Duodenal mucosa (tissue), 2 donors: ENCODE results near the gene KCNQ5.

Experiments
- H3K27ac ChIP-seq: one replicate; pipeline ENCODE4 v1.7.0; 2013; ENCODE audit warnings: low read depth, low read length
- H3K27me3 ChIP-seq, 2 donors: one replicate each; pipeline ENCODE4 v1.7.0; 2013; ENCODE audit warnings: low read length in 2 of 2, control low read depth in 1 of 2; ENCODE audit not compliant: insufficient read depth in 2 of 2, control insufficient read depth in 1 of 2
- H3K36me3 ChIP-seq, 2 donors: one replicate each; pipeline ENCODE4 v1.7.0; 2013; ENCODE audit warnings: low read length in 2 of 2, control low read depth in 1 of 2; ENCODE audit not compliant: insufficient read depth in 2 of 2, control insufficient read depth in 1 of 2
- H3K4me1 ChIP-seq, 2 donors: one replicate each; pipeline ENCODE4 v1.7.0; 2013; ENCODE audit warnings: low read length in 2 of 2, control low read depth in 1 of 2; ENCODE audit not compliant: insufficient read depth in 2 of 2, control insufficient read depth in 1 of 2
- H3K4me3 ChIP-seq, 2 donors: one replicate each; pipeline ENCODE4 v1.7.0; 2013; ENCODE audit warnings: low read length in 2 of 2, low read depth in 1 of 2
- H3K9ac ChIP-seq, 2 donors: one replicate each; pipeline ENCODE4 v1.7.0; 2013; ENCODE audit warnings: low read length in 2 of 2, low read depth in 1 of 2
- H3K9me3 ChIP-seq, 2 donors: one replicate each; pipeline ENCODE4 v1.7.0; 2013; ENCODE audit warnings: low read length in 2 of 2, control low read depth in 1 of 2; ENCODE audit not compliant: control insufficient read depth in 1 of 2

KCNQ5 gene

DNA sequence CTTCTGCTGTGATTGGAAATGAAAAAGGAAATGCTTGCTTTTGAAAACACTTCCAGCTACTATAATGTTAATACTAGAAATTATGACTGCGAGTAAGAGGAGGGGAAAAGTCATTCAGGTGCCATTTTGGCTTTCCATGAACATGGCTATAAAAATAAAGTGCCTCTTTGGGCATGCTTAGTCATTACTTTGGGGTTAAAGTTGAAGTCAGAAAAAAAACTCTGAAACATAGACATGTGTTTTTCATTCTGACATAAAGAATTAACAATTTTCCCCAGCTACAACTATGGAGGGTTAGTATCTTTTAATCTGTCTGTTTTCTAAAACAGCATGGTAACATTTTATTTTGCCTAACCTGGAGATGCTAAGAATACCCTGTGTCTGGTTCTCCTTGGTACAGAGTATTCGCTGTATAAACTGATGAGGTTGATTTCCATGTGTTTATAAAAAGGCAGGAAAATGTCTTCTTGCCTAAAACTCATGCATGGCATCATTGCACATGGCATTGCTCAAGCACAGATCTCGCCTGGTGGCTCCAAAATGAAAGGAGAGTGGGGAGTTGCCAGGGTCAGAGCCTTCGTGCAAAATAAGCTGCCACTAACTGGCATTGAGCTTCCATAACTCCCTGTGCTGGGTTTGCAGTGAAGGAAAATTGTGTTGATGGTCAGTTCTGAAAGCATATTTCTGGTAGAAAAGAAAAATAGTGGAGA, 188.9 kb downstream of the KCNQ5 start:
- Histone ChIP-seq H3K4me1 (no peaks in the 10 kb centered on the region), H3K4me3 (no peak overlapping the region), H3K9ac (no peak overlapping the region), H3K36me3 (no peaks in the 10 kb centered on the region), H3K9me3 (no peaks in the 10 kb centered on the region), H3K27me3 (no peaks in the 10 kb centered on the region), H3K27ac (no peak overlapping the region)

GRCh38 chr6:72811971-72812421, 190.1 kb downstream of the KCNQ5 start:
- H3K4me1 ChIP-seq: no peaks in the 10 kb centered on the region
- H3K4me3 ChIP-seq: no peak overlapping the region
- H3K36me3 ChIP-seq: no peaks in the 10 kb centered on the region
- no peaks in the 10 kb centered on the region for H3K27me3 ChIP-seq
- no peak overlapping the region for H3K9ac ChIP-seq
- no peak overlapping the region for H3K27ac ChIP-seq
- H3K9me3 ChIP-seq: no peaks in the 10 kb centered on the region

DNA sequence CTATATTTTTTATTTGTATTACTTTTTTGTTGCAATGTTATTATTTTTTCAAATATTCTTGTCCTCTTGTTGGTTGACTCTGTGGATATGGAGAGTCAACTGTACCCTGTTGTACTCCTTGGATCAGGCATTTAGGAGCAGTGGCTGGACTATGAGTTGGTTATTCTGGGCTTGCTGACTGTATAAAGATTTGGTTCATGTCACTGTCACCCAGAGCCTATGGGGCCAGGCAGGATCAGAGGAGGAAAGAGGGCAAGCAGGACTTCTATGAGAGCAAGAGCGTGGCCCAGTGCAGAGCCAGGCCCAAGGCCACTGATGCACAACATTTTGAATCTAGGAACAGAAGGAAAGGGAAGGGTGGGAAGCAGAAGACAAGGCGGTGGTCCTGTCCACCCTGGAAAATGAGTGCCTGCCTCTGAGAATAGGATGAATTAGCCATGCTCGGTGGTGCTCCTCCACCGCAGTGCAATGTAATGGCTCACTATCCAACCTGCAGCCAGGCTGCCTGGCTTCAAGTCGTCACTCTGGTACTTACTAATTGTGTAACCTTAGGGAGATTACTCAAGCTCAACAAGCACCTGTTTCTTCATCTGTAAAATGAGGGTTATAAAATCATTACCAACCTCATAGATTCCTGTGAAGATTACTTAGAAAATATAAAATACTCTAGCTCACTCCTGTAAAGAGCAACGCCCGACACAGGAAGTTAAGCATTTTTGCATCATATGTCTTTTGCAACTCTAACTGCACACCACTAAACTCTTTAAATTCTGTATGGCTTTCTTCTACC, 192.1 kb downstream of the KCNQ5 start:
- Histone ChIP-seq H3K27me3 (no peaks in the 10 kb centered on the region), H3K36me3 (no peaks in the 10 kb centered on the region), H3K4me1 (no peaks in the 10 kb centered on the region), H3K4me3 (no peak overlapping the region), H3K9ac (no peak overlapping the region), H3K27ac (no peak overlapping the region), H3K9me3 (no peaks in the 10 kb centered on the region)

GRCh38 chr6:72816022-72816421, 194.2 kb downstream of the KCNQ5 start:
- Histone ChIP-seq H3K4me3 (no peak overlapping the region), H3K27ac (no peak overlapping the region), H3K4me1 (no peaks in the 10 kb centered on the region), H3K27me3 (no peaks in the 10 kb centered on the region), H3K9ac (no peak overlapping the region), H3K9me3 (no peaks in the 10 kb centered on the region), H3K36me3 (no peaks in the 10 kb centered on the region)

DNA sequence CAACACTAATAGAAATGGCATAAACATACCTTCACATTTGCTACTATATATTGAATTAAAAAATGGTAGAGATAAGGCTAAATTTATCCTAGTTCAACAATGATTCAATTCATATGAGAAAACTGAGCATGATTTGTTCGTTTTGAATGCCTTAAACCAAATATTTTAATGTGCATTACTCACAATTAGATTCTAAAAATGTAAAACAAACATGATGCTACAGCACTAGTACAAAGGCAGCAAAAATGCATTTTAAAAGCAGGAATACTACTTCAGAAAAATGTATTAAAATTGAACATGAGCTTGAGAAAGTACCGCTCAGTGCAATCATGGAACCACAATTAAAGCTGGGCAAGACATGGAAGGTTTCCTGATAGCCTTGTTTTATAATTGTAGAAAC, 195.3 kb downstream of the KCNQ5 start:
- no peaks in the 10 kb centered on the region for H3K4me1 ChIP-seq
- H3K4me3 ChIP-seq: no peak overlapping the region

DNA sequence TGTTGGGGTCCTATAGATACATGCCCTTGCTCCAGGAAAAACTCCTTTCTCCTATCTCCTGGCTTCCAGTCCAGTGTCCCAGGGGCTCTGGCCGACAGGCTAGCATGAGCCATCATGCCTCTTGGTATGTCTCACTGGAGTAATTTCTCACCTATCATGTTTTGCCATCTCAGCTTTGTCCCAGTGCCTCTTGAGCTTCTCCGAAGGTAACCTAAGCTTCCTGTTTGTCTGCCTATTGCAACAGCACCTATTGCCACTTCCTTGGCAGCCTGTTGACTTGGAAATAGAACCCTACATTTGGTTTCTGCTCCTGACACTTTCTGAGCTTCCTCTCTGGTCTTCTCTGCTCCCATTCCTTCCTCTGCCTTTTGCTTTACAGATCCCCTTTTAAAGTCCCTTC, 197.7 kb downstream of the KCNQ5 start:
- Histone ChIP-seq H3K27ac (no peak overlapping the region), H3K36me3 (no peaks in the 10 kb centered on the region), H3K4me3 (no peak overlapping the region), H3K9ac (no peak overlapping the region), H3K9me3 (no peaks in the 10 kb centered on the region), H3K4me1 (no peaks in the 10 kb centered on the region), H3K27me3 (no peaks in the 10 kb centered on the region)

More for the DNA sequence above, 195.3 kb downstream of the KCNQ5 start:
- Histone ChIP-seq H3K9ac (no peak overlapping the region), H3K9me3 (no peaks in the 10 kb centered on the region), H3K27ac (no peak overlapping the region), H3K27me3 (no peaks in the 10 kb centered on the region), H3K36me3 (no peaks in the 10 kb centered on the region)

DNA sequence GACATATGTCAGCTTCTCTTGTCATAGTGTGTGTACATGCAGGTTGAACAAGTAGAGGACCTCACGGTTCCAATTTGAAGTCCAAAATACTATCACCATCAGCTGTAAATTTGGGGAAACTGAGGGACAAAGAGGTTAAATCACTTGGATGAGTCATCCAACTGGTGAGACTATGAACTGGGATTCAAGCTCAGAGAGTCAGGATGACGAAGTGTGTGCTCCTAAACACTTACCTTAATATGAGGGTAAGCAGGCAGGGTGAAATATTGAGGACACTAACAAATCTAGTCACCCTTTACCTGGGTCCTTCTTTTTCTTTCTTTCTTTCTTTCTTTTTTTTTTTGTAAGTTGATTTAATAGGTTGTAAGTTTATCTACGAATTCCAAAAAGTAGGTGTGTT, 198.3 kb downstream of the KCNQ5 start:
- Histone ChIP-seq H3K36me3 (no peaks in the 10 kb centered on the region), H3K4me1 (no peaks in the 10 kb centered on the region), H3K9me3 (no peaks in the 10 kb centered on the region)

GRCh38 chr6:72820906-72821305, 199.0 kb downstream of the KCNQ5 start:
- Histone ChIP-seq H3K27me3 (no peaks in the 10 kb centered on the region), H3K4me3 (no peak overlapping the region), H3K9ac (no peak overlapping the region), H3K9me3 (no peaks in the 10 kb centered on the region), H3K36me3 (no peaks in the 10 kb centered on the region), H3K4me1 (no peaks in the 10 kb centered on the region), H3K27ac (no peak overlapping the region)

More for the DNA sequence above, 198.3 kb downstream of the KCNQ5 start:
- Histone ChIP-seq H3K9ac (no peak overlapping the region), H3K27me3 (no peaks in the 10 kb centered on the region), H3K4me3 (no peak overlapping the region), H3K27ac (no peak overlapping the region)

GRCh38 chr6:72822023-72822422, 200.2 kb downstream of the KCNQ5 start:
- Histone ChIP-seq H3K4me1 (no peaks in the 10 kb centered on the region), H3K9ac (no peak overlapping the region), H3K36me3 (no peaks in the 10 kb centered on the region), H3K9me3 (no peaks in the 10 kb centered on the region), H3K27ac (no peak overlapping the region), H3K4me3 (no peak overlapping the region), H3K27me3 (no peaks in the 10 kb centered on the region)

DNA sequence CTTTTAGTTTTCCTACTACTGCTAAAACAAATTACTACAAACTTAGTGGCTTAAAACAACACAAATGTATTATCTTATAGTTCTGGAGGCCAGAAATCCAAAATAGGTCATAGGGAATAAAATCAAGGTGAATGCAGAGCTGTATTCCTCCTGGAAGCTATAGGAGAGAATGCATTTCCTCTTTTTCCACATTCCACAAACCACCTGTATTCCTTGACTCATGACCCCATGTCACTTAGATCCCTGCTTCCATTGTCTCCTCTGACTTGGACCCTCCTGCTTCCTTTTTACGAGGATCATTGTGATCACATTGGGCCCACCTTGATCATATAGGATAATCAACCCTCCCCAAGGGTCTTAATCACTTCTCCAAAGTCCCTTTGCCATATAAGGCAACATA, 200.8 kb downstream of the KCNQ5 start:
- Histone ChIP-seq H3K4me3 (no peak overlapping the region), H3K27ac (no peak overlapping the region), H3K27me3 (no peaks in the 10 kb centered on the region), H3K9ac (no peak overlapping the region), H3K9me3 (no peaks in the 10 kb centered on the region), H3K4me1 (no peaks in the 10 kb centered on the region), H3K36me3 (no peaks in the 10 kb centered on the region)
